T-helper 2 cell treated with Interferon-gamma antibody and Interleukin-4, amounts not matched to agents 100 ng/mL and 5 ng/mL, for 36 hours (primary cell): ENCODE results near the gene HAX1. TPM values are rescaled to one million over a fixed set of nuclear protein-coding genes. Genes with fewer than 3 reads are reported as not detected.

Experiments used
- total RNA-seq: library from RNA; stranded (reverse); gene quantifications from 2 replicates; pipeline ENCODE4 v1.2.3, GENCODE V29; 2022

HAX1 gene
- total RNA-seq, 1 donor from 2014 or later: 112 TPM

Other genes starting within 250 kb of the HAX1 start
- 0.05 and 0.09 TPM in 2 replicates for gene NUP210L, start 117.6 kb upstream of the HAX1 start, total RNA-seq
- gene TPM3, start 80.5 kb upstream of the HAX1 start, total RNA-seq: 797 and 820 TPM in 2 replicates
- 0.50 TPM in 1 of 2 replicates, not detected in the other for gene CFAP141, start 66.3 kb upstream of the HAX1 start, total RNA-seq
- 223 and 229 TPM in 2 replicates for gene UBAP2L, start 51.7 kb upstream of the HAX1 start, total RNA-seq
- not detected in 2 replicates for gene AQP10, start 48.5 kb downstream of the HAX1 start, total RNA-seq
- 123 and 125 TPM in 2 replicates for gene ATP8B2, start 52.9 kb downstream of the HAX1 start, total RNA-seq
- 5.3 and 5.9 TPM in 2 replicates for gene IL6R, start 132.7 kb downstream of the HAX1 start, total RNA-seq
- not detected in 2 replicates for gene TDRD10, start 229.6 kb downstream of the HAX1 start, total RNA-seq
- not detected in 2 replicates for gene SHE, start 229.8 kb downstream of the HAX1 start, total RNA-seq